Loucy (cell line): ENCODE results near the gene IHH.

ENCODE experiments used
- H2AFZ ChIP-seq: fragments of 200-600 bp; sonication (generic); 2 replicates; pipeline ENCODE4 v1.6.0; 2016; ENCODE audit warnings: antibody characterized with exemption, mild to moderate bottlenecking, low read length, moderate library complexity
- H3F3A ChIP-seq: fragments of 200-600 bp; 2 replicates; pipeline ENCODE4 v1.6.0; 2016; ENCODE audit warnings: antibody characterized with exemption, low read depth, mild to moderate bottlenecking
- H3K27me3 ChIP-seq: fragments of 200-600 bp; sonication (generic); 2 replicates; pipeline ENCODE4 v1.6.1; 2014; ENCODE audit warnings: low read length, mild to moderate bottlenecking; ENCODE audit not compliant: insufficient read depth, poor library complexity, severe bottlenecking
- H3K36me3 ChIP-seq: fragments of 200-600 bp; sonication (generic); 2 replicates; pipeline ENCODE4 v1.6.1; 2016; ENCODE audit warnings: low read length; ENCODE audit not compliant: insufficient read depth
- H3K4me1 ChIP-seq: fragments of 200-600 bp; sonication (generic); 2 replicates; pipeline ENCODE4 v1.5.1; 2014; ENCODE audit warnings: low read length, mild to moderate bottlenecking; ENCODE audit not compliant: insufficient read depth, poor library complexity, severe bottlenecking
- H3K4me2 ChIP-seq: fragments of 200-600 bp; sonication (generic); 2 replicates; pipeline ENCODE4 v1.6.0; 2014; ENCODE audit warnings: antibody characterized with exemption, low read length, low read depth, mild to moderate bottlenecking; ENCODE audit not compliant: poor library complexity, severe bottlenecking
- H3K4me3 ChIP-seq: fragments of 200-600 bp; sonication (generic); 2 replicates; pipeline ENCODE4 v1.5.1; 2014; ENCODE audit warnings: low read length, mild to moderate bottlenecking, mixed read lengths; ENCODE audit not compliant: poor library complexity, severe bottlenecking
- H3K79me2 ChIP-seq: fragments of 200-600 bp; sonication (generic); 2 replicates; pipeline ENCODE4 v1.6.1; 2014; ENCODE audit warnings: low read length; ENCODE audit not compliant: insufficient read depth
- H3K9ac ChIP-seq: fragments of 200-600 bp; sonication (generic); 2 replicates; pipeline ENCODE4 v1.6.0; 2014; ENCODE audit warnings: mild to moderate bottlenecking, low read depth, low read length, moderate library complexity; ENCODE audit not compliant: poor library complexity, severe bottlenecking
- H3K9me2 ChIP-seq: fragments of 200-600 bp; sonication (generic); replicated peaks from 2 replicates; pipeline ENCODE4 v1.6.1; 2016; ENCODE audit warnings: low read depth, low read length, mixed read lengths
- H3K9me3 ChIP-seq: fragments of 200-600 bp; sonication (generic); 2 replicates; pipeline ENCODE4 v1.6.1; 2014; ENCODE audit warnings: mild to moderate bottlenecking, antibody characterized with exemption, low read length, low read depth; ENCODE audit not compliant: insufficient read depth
- H4K20me1 ChIP-seq: fragments of 200-600 bp; sonication (generic); 2 replicates; pipeline ENCODE4 v1.6.0; 2014; ENCODE audit warnings: antibody characterized with exemption, low read length, mild to moderate bottlenecking; ENCODE audit not compliant: insufficient read depth, poor library complexity, severe bottlenecking
- CTCF ChIP-seq: fragments of 200-600 bp; sonication (generic); conservative IDR thresholded peaks from 2 replicates; pipeline ENCODE4 v1.5.1; 2014; ENCODE audit warnings: mild to moderate bottlenecking, antibody characterized with exemption, low read length
- EZH2phosphoT487 ChIP-seq: fragments of 200-600 bp; IDR thresholded peaks from 2 replicates; pipeline ENCODE4 v1.6.1; 2018; ENCODE audit warnings: antibody characterized with exemption, mild to moderate bottlenecking, moderate library complexity, borderline replicate concordance

The IHH gene

DNA sequence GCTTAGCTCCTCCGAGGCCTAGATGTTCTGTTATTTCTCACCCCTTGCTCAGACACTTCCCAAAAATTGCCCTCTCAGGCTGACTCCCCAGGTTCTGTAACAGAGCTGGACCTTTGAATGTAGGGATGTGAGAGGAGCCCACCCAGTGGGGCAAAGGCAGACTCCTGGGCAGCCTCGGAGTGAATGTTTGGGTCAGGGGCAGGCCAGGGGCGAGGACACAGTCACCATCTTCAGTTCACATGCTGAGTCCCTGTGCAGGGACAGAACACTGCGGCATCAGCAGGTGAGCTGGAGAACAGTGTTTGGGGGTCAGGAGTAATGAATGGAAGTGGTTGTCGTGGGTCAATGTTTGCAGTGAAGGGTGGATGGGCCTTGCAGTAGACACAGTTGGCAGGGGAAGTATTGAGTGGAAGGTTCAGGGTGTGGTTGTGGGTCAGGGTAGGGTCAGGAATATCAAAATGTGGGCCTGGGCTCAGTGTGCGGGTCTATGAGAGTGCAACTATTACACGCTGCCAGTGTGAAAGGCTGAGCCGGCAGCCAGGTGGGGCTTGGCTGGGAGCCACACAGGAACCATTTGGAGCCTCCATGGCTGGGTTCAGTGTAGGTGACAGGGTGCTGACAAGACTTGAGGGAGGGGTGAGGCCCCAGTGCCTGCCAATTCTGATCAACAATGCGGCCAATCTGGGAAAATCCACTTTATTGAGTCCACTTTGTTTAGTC is 4.4 kb downstream of the IHH start:
- Histone ChIP-seq H3F3A (no peaks in the 10 kb centered on the region), H3K9me2 (no peaks in the 10 kb centered on the region), H2AFZ (no peak overlapping the region), H3K9ac (no peak overlapping the region), H3K4me3 (no peak overlapping the region), H4K20me1 (no peaks in the 10 kb centered on the region), H3K4me1 (no peaks in the 10 kb centered on the region), H3K4me2 (no peak overlapping the region), H3K79me2 (no peaks in the 10 kb centered on the region), H3K36me3 (no peaks in the 10 kb centered on the region), H3K9me3 (no peaks in the 10 kb centered on the region), H3K27me3 (no peaks in the 10 kb centered on the region)
- TF ChIP-seq CTCF (no peak), EZH2phosphoT487 (no peak)

GRCh38 chr2:219054956-219055903 is 5.5 kb downstream of the IHH start:
- Histone ChIP-seq H3K27me3 (no peaks in the 10 kb centered on the region), H3K9ac (no peak overlapping the region), H3K9me2 (no peaks in the 10 kb centered on the region), H3K9me3 (no peaks in the 10 kb centered on the region), H3K4me3 (no peak overlapping the region), H3K79me2 (no peaks in the 10 kb centered on the region), H4K20me1 (no peaks in the 10 kb centered on the region), H3K4me1 (no peaks in the 10 kb centered on the region), H3K36me3 (no peaks in the 10 kb centered on the region), H2AFZ (no peak overlapping the region), H3K4me2 (no peak overlapping the region), H3F3A (no peaks in the 10 kb centered on the region)
- no peak for TF ChIP-seq CTCF
- TF ChIP-seq EZH2phosphoT487, result no peak

DNA sequence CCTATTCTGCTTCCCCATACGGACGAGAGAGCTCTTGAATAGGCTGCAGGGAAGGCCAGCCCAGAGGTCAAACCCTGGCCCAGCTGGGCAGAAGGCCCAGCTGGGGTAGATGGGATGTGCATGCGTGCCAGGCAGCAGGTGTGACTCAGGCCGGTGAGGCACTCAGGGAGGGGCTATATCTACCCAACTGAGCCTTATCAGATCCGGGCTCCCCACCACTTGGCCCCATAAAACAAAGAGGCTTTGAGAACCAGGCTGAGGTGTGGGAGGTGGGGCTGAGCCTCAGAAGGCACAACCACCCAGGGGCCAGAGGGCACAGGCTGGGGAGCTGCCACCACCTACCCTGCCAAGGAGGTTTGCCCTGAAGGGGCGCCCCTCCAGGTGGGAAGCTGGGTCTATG is 11.4 kb downstream of the IHH start:
- no peaks in the 10 kb centered on the region for H3K9me3 ChIP-seq
- no peaks in the 10 kb centered on the region for H3K36me3 ChIP-seq
- no peak overlapping the region for H2AFZ ChIP-seq
- no peak overlapping the region for H3K9ac ChIP-seq
- TF ChIP-seq CTCF (no peak), EZH2phosphoT487 (no peak)
- H3K4me3 ChIP-seq, result no peak overlapping the region
- no peaks in the 10 kb centered on the region for H3K4me1 ChIP-seq
- no peak overlapping the region for H3K4me2 ChIP-seq
- no peaks in the 10 kb centered on the region for H3K79me2 ChIP-seq
- no peaks in the 10 kb centered on the region for H3K27me3 ChIP-seq
- no peaks in the 10 kb centered on the region for H3F3A ChIP-seq
- H3K9me2 ChIP-seq, result no peaks in the 10 kb centered on the region
- no peaks in the 10 kb centered on the region for H4K20me1 ChIP-seq
